GM19238 (cell line): ENCODE measurements around the gene STK10.
A peak's percentile ranks its signal among the peaks of the same experiment; 100 is the strongest.
"Not testable (repeated sequence)": the region's sequence is repeated elsewhere in the genome, so short reads cannot be mapped to it uniquely, and the experiment has no call there.

Source experiments
- DNase-seq: peaks from one replicate; pipeline ENCODE4 v3.0.0; 2011; ENCODE audit warnings: low spot score; ENCODE audit not compliant: insufficient read length

Gene STK10

DNA sequence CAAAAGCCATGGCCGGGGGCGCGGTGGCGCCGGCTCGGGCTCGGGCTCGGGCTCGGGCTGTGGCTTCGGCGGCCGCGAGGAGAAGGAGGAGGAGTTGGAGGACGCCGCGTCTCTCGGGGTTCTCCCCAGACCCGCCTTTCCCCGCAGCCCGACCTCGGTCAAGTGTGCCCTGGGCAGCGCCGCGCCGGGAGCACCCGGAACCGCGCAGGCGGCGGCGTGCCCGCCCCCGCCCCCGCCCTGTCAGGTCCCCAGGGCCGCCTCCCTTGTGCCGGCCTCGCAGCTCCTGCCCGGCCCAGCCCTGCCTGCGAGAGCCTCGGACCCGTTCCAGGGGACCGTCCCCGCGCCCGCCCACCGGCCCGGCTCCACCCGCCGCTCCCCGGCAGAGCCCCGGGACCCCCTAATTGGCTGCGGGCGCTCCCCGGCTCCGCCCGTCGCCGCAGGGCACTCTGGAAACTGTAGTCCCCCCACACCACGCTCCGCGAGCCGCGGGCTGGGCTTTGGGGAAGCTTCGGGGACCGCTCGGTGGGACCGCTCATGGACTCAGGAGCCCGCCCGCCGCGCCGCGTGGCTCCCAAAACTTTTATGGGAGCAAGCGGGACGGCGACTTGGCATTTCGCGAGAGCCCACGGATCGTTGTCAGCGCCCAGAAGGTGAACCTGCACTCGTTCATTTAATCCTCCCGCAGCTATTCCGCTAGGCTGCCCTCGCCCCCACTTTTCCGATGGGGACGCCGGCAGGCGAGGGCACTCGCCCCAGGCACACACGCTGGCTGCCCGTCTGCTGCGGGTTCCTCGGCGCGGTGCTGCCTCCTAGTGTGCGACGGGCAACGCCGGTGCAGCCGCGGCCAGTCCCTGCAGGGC is at the start of gene STK10:
TSS of gene STK10 (minus strand) at position 192 of the 860 bp plus-strand sequence. CDS start at position 10, 182 bp downstream.
- DNase-seq, result peak; percentile 92

DNA sequence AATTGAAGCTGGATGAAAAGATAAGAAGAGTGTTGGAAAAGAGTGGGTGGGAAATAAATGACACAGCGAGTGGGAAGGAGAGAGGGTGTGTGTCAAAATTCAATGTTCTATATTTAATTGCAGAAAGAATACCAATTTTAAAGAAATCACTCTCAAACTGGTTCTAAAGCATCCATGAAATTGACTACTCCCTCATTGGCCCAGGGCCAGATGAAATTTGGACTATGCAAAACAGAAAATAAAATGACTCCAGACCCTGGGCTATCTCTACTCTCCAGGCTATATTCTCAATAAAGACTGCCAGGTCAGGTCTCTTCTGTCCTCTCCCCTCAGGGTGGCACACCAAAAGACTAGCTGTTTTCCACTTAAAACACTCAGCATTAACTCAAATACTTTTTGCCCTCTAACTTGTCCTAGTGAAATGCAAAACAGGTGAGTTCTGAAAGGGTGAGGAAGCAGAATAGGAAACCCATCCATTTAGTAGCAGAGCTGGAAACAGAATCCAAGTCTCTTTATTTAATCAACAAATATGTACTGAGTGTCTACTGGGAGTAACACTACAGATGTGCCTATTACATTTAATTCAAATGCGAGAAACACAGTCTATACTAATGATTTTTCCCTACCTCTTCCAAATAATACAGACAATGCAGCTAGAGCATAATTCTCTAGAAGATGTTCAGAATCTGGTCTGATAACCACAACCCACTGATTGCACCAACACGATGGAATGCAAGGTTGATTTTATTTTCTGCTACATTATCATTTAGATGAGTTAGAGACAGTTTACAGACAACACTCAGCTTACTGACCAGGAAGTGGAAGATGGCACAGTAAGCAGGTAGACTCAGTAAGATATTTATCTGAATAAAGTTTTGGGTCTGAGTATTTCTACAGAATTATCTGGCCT is 48.1 kb upstream of the STK10 start:
- DNase-seq, result no peak

DNA sequence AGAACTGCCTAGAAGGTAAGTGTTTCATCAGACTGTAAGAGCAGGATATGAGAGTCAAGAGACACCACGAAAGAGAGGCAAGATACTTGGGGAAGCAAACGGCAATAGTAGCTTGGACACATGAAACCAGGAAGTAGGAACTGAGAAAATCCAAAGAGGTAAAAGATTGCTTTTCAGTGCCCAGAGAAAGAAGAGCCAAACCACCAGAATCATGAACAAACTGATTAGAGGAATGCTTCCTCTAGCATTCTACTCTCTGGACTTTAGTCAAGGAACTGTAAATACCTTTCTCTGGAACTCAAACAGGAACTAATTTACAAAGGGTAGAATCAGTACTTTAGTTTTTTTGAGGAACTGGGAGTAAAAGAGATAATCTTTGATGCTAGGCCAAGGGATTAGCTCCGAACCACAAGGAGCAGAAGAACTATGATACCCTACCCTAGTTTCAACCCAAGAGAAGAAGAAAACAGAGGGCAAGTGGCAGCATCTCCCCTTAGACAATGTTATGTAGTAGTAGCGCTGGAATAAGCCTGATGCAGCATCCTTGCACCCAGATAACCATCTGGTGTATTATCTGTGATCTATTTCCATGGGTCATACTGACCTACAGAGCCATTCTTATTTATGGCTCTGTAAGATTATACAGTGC is 47.2 kb upstream of the STK10 start:
- DNase-seq, result no peak

DNA sequence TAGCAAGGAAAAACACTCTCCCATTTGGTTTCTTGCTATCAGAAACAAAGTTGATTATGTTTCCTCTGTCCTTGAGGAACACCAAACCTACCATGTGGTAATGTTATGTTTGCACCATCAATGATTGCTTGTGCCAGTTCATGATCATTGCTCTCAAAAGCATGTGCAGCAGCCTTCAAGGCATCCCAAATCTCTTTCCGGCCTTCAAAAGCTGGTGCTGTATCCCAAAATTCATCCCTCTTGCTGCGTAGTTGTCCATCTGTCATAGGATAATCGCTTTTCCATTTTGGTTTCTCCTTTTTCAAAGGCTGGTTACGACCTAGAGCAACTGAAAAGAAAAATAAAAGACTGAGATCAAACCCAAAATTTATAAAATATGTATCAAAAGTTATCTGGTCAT is 46.0 kb upstream of the STK10 start:
- no peak for DNase-seq

GRCh38 chr5:172229904-172230303 is 41.9 kb upstream of the STK10 start:
- no peak for DNase-seq

- DNase-seq, result no peak
Observed at GRCh38 chr5:172224996-172225395, 37.0 kb upstream of the STK10 start.

- no peak for DNase-seq
Observed at GRCh38 chr5:172223901-172224873, 36.2 kb upstream of the STK10 start.

DNA sequence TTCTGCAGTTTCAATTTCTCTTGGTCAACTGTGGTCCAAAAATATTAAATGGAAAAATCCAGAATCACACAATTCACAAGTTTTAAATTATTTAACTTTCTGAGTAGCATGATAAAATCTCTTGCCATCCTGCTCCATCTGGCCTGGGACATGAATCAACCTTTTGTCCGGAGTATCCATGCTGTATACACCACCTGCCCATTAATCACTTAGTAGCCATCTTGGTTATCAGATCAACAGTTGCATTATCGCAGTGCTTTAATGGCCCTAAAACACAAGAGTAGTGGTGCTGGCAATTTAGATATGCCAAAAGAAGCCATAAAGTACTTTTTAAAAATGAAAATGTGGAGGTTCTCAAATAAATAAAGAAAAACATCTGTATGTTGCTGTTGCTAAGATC is 31.3 kb upstream of the STK10 start:
- DNase-seq, result no peak

GRCh38 chr5:172216345-172216744 is 28.3 kb upstream of the STK10 start:
- DNase-seq, result no peak

GRCh38 chr5:172213126-172213525 is 25.1 kb upstream of the STK10 start:
- DNase-seq, result no peak

- no peak for DNase-seq
Observed at GRCh38 chr5:172211676-172212075, 23.7 kb upstream of the STK10 start.

GRCh38 chr5:172209714-172210113 is 21.7 kb upstream of the STK10 start:
- no peak for DNase-seq

DNA sequence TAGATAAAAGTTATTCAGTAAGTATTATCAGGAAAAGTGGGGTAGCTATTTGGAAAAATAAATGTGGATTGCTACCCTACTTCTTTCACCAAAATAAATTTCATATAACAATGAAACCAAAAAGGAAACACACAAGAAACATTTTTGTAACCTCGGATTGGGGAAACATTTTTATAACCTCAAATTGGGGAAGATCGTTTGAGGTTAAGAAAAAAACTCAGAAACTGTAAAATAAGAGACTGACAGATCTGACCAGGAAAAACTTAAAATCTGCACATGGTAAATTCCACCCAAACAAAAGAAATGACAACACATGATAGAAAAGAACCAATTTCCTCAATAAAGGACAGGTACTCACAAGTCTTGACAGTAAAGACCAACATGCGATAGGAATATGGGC is 19.5 kb upstream of the STK10 start:
- no peak for DNase-seq

GRCh38 chr5:172205984-172206383 is 18.0 kb upstream of the STK10 start:
- not testable (repeated sequence) for DNase-seq

DNA sequence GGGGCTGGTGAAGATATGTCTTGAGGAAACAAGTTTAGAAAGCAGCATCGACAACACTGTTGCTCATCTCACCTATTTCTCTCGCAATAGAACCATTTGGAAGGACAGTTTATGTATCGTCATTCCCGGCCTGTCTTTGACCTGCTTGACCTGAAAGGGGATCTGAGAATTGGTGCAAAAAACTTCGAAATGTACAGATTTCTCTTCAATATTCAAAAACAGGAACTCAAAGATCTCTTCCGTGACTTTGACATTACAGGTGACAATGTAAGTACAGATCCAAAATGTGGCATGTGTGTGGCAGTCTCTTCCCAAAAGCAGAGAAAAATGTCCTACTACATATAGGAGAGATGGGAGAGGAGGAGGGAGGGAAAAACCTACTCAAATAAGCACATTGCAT is 12.5 kb upstream of the STK10 start:
- no peak for DNase-seq

- DNase-seq, result no peak
Observed at GRCh38 chr5:172199446-172199845, 11.4 kb upstream of the STK10 start.

DNA sequence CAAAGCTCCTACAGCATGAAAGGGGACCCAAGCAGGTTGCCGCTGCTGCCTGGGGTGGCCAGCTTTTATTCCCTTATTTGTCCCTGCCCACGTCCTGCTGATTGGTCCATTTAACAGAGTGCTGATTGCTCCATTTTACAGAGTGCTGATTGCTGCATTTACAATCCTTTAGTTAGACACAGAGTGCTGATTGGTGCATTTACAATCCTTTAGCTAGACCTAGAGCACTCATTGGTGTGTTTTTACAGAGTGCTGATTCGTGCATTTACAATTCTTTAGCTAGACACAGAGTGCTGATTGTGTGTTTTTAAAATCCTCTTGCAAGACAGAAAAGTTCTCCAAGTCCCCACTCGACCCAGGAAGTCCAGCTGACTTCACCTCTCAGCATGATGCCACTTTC is 9.8 kb upstream of the STK10 start:
- not testable (repeated sequence) for DNase-seq

DNA sequence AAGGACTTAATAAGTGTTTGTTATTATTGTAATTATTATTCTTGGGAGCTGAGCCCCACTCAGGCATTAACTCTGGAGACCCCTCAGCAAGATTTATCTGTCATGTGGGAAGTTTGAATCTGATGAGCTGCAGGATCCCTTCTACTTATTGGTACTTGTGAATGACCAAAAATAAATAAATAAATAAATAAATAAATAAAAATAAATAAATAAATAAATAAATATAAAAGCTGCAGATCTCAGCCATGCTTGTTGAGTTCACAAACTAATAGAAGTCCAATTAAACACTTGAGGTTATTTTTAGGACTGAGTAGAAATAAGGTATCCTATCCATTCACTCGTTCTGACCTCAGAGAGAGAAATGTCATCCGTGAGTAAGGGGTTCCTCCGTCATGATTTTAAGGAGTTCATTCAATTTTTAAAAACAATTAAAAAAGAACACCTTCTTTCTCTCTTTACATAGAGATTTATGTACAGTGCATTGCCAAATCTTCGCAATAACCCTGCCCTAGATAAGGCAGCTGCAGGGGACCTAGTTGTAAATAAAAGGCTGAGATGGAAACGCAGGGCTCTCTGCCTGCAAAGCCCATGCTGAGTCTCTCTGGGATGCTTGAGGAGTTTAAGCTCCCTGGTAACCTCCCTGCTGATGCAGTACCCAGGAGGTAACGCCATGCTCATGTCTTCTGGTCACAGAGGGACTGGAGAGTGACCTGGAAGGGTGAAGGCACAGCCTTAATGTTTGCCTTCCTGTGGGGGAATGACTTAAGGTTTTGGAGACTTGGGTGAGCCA is 7.2 kb upstream of the STK10 start:
- no peak for DNase-seq

DNA sequence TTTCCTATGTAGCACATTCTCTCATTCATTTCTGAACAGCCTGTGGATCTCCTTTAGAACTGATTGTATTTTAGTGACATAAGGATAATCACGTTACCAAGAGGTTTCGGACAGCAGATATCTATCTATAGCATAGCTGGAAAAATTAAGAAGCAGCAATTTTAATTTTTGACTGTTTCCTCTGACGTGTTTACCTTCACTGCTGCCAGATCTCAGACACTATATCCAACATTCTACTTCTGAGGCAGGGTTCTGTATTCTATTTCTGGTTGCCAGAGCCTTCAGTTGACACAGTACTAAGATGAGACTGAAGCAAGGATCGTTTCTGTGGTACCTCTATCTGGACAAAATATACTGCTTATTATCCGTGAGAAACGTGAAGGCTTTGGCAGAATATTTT is 5.8 kb upstream of the STK10 start, which contains the start of gene EFCAB9:
TSS of gene EFCAB9 (plus strand) at position 301 of the 400 bp plus-strand sequence. CDS start at position 302, 1 bp downstream.
- no peak for DNase-seq
